Measurements from ENCODE around the gene SLC4A8. TPM values are rescaled to one million over a fixed set of nuclear protein-coding genes. Genes with fewer than 3 reads are reported as not detected.

SLC4A8 gene
- total RNA-seq, 1 donor from 2014 or later = 5.2 TPM

DNA sequence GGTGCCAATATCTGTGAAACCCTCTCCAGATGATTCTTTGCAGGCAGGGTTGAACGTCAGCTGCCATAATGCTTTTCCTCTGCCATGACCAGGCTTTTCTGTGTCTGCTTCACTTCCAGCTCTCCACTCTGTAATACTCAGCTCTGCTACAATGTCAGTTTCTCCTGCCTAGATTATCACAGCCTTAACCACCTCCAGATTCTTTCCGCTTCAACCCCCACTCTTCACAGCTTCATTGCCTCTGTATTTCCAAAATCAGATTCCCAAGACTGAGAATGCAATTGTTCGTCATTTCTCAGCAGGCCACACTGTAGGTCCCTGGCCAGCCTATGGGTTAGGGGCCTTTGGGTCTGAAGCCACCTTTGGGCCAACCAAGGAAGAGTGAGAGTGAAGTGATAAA is 92.7 kb downstream of the SLC4A8 start:
- POLR2A ChIA-PET = no interaction called here
- Mint-ChIP-seq H3K27ac (no peak overlapping the region), H3K4me3 (no peak overlapping the region)

DNA sequence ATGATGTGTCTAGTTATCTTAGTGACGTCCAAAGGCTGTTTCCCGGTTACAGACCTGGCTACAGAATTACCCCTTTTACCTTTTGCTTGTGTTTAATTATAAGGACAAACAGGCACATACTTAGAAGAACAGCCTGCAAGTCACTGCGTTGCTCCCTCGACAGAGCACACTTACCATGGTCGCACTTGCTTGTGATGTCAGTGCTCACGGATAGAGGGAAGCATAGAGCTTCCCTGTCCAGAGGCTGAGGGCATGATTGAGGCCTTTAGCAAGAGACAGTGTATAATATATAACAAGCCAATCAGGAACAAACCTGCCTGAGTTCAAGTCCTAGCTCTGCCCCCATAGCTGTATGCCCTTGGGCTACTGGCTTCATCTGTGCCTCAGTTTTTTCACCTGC is 93.2 kb downstream of the SLC4A8 start:
- H3K4me1 Mint-ChIP-seq = no peaks in the 10 kb centered on the region
- ChIA-PET CTCF (no interaction called here), POLR2A (no interaction called here)
- H3K36me3 Mint-ChIP-seq (ENCODE audit: low read depth) = peaks cover 2% of the 10 kb centered on the region
- no peak overlapping the region for H3K4me3 Mint-ChIP-seq
- no peak for TF ChIP-seq CTCF (IDR thresholded peaks at IDR 0.05)
- no peaks in the 10 kb centered on the region for H3K9me3 Mint-ChIP-seq
- ATAC-seq (ENCODE audit: low read depth) = no peak
- H3K27me3 Mint-ChIP-seq = no peaks in the 10 kb centered on the region
- H3K27ac Mint-ChIP-seq = no peak overlapping the region
- intact Hi-C loops (cut with micrococcal nuclease) = loop anchor here (2.0 kb wide), 1 partner anchor 31 kb away; no protein-coding TSS in a partner anchor
- no peak for DNase-seq

More for the DNA sequence above, 92.7 kb downstream of the SLC4A8 start:
- ATAC-seq (ENCODE audit: low read depth) = no peak
- Mint-ChIP-seq H3K9me3 (no peaks in the 10 kb centered on the region), H3K36me3 (ENCODE audit: low read depth) (peaks cover 2% of the 10 kb centered on the region), H3K4me1 (no peaks in the 10 kb centered on the region), H3K27me3 (no peaks in the 10 kb centered on the region)
- intact Hi-C loops (cut with micrococcal nuclease) = no loop called here
- CTCF ChIA-PET = no interaction called here
- no peak for DNase-seq
- no peak for TF ChIP-seq CTCF (IDR thresholded peaks at IDR 0.05)

- intact Hi-C loops (cut with micrococcal nuclease) = loop anchor here (2.0 kb wide), 1 partner anchor 33 kb away; no protein-coding TSS in a partner anchor
- ChIA-PET POLR2A (interaction anchor here (0.9 kb wide), 1 partner anchor 124 kb away, joined by 3 read pairs; no protein-coding TSS in a partner anchor), CTCF (no interaction called here)
- Mint-ChIP-seq H3K4me3 (no peak overlapping the region), H3K4me1 (no peaks in the 10 kb centered on the region), H3K27ac (no peak overlapping the region), H3K36me3 (ENCODE audit: low read depth) (no peaks in the 10 kb centered on the region), H3K27me3 (no peaks in the 10 kb centered on the region), H3K9me3 (no peaks in the 10 kb centered on the region)
- DNase-seq = no peak
- TF ChIP-seq CTCF (IDR thresholded peaks at IDR 0.05) = no peak
- ATAC-seq (ENCODE audit: low read depth) = no peak
These were observed 95.1 kb downstream of the SLC4A8 start for GRCh38 chr12:51519755-51520154.

- DNase-seq = no peak
- no peak overlapping the region for H3K27ac Mint-ChIP-seq
- H3K36me3 Mint-ChIP-seq (ENCODE audit: low read depth) = no peaks in the 10 kb centered on the region
- no peaks in the 10 kb centered on the region for H3K9me3 Mint-ChIP-seq
- no peak for ATAC-seq (ENCODE audit: low read depth)
- H3K4me1 Mint-ChIP-seq = no peaks in the 10 kb centered on the region
- H3K27me3 Mint-ChIP-seq = no peaks in the 10 kb centered on the region
- CTCF ChIA-PET = interaction anchor here (1.1 kb wide), 1 partner anchor 11 kb away, joined by 4 read pairs; no protein-coding TSS in a partner anchor
- intact Hi-C loops (cut with micrococcal nuclease) = no loop called here
- no peak for TF ChIP-seq CTCF (IDR thresholded peaks at IDR 0.05)
- no peak overlapping the region for H3K4me3 Mint-ChIP-seq
- POLR2A ChIA-PET = interaction anchor here (0.9 kb wide), 1 partner anchor 125 kb away, joined by 3 read pairs; no protein-coding TSS in a partner anchor
These were observed 96.1 kb downstream of the SLC4A8 start for GRCh38 chr12:51520576-51521325.

DNA sequence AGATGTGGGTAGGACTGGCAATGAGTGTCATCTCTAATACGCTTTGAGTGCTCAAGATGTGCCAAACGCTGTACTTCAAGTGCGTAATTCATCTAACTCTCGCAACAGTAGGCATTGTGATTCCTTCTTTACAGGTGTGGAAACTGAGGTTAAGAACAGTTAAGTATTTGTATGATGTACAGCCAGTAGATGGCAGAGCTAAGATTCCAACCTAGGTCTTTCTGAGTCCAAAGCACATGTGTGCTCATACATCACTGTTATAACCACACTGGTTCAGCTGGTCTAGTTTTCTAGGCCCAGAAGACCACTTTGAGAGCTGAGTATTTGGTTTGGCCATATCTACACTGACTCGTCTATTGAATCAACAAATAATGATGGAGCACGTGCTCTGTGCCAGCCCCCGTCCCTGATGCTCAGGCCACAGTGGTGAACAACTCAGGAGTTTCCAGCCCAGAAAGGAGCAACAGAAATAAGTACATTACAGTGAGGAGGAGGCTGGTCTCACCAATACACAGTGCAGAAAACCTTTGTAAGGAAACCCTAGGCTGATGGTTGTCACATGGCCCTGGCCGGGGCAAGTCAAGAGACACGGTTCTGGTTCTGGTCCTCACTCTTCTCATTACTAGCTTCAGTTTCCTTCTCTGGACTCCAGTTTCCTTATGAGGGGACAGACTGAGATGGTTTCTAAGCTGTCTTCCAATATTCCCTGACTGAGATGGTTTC is 97.1 kb downstream of the SLC4A8 start:
- intact Hi-C loops (cut with micrococcal nuclease) = no loop called here
- H3K27ac Mint-ChIP-seq = no peak overlapping the region

More for the DNA sequence above, 97.1 kb downstream of the SLC4A8 start:
- Mint-ChIP-seq H3K27me3 (no peaks in the 10 kb centered on the region), H3K9me3 (no peaks in the 10 kb centered on the region), H3K4me3 (no peak overlapping the region), H3K4me1 (no peaks in the 10 kb centered on the region), H3K36me3 (ENCODE audit: low read depth) (no peaks in the 10 kb centered on the region)
- POLR2A ChIA-PET = no interaction called here
- no peak for TF ChIP-seq CTCF (IDR thresholded peaks at IDR 0.05)
- DNase-seq = no peak
- no peak for ATAC-seq (ENCODE audit: low read depth)
- CTCF ChIA-PET = interaction anchor here (1.1 kb wide), 1 partner anchor 10 kb away, joined by 4 read pairs; no protein-coding TSS in a partner anchor

Measured in activated B cell treated with CpG ODN at 0.5 μM for 24 hours (primary cell).